MM.1S (cell line): ENCODE results near the gene ERC2.

Source experiments
- DNase-seq: peaks from one replicate; pipeline ENCODE4 v3.0.0-alpha.2; 2015
- H2AFZ ChIP-seq: fragments of 300-600 bp; sonication (generic); 2 replicates; pipeline ENCODE4 v1.6.0; 2016; ENCODE audit warnings: antibody characterized with exemption, low read length
- H3F3A ChIP-seq: fragments of 300-600 bp; sonication (generic); 2 replicates; pipeline ENCODE4 v1.6.1; 2016; ENCODE audit warnings: mild to moderate bottlenecking, antibody characterized with exemption, low read length, moderate library complexity, mixed read lengths; ENCODE audit not compliant: insufficient read depth
- H3K27ac ChIP-seq: fragments of 300-600 bp; sonication (generic); 2 replicates; pipeline ENCODE4 v1.5.1; 2016; ENCODE audit warnings: mild to moderate bottlenecking, low read length
- H3K27me3 ChIP-seq: fragments of 300-600 bp; sonication (generic); replicated peaks from 2 replicates; pipeline ENCODE4 v1.6.0; 2016; ENCODE audit warnings: low read length; ENCODE audit not compliant: insufficient read depth
- H3K36me3 ChIP-seq: fragments of 300-600 bp; sonication (generic); replicated peaks from 2 replicates; pipeline ENCODE4 v1.6.1; 2016; ENCODE audit warnings: mild to moderate bottlenecking, low read length, mixed read lengths; ENCODE audit not compliant: insufficient read depth
- H3K4me1 ChIP-seq: fragments of 300-600 bp; sonication (generic); 2 replicates; pipeline ENCODE4 v1.6.1; 2016; ENCODE audit warnings: low read length, mixed read lengths
- H3K4me2 ChIP-seq: fragments of 300-600 bp; sonication (generic); 2 replicates; pipeline ENCODE4 v1.6.0; 2016; ENCODE audit warnings: low read depth, low read length
- H3K4me3 ChIP-seq: fragments of 300-600 bp; sonication (generic); 2 replicates; pipeline ENCODE4 v1.5.1; 2016; ENCODE audit warnings: low read length, mixed read lengths
- H3K79me2 ChIP-seq: fragments of 300-600 bp; sonication (generic); 2 replicates; pipeline ENCODE4 v1.6.1; 2016; ENCODE audit warnings: mixed run types, low read length, mixed read lengths
- H3K9ac ChIP-seq: fragments of 300-600 bp; sonication (generic); 2 replicates; pipeline ENCODE4 v1.6.1; 2016; ENCODE audit warnings: low read length, mixed read lengths
- H3K9me2 ChIP-seq: fragments of 300-600 bp; sonication (generic); replicated peaks from 2 replicates; pipeline ENCODE4 v1.6.1; 2016; ENCODE audit warnings: mild to moderate bottlenecking, low read length, mixed read lengths; ENCODE audit not compliant: insufficient read depth
- H3K9me3 ChIP-seq: fragments of 300-600 bp; sonication (generic); replicated peaks from 2 replicates; pipeline ENCODE4 v1.6.1; 2016; ENCODE audit warnings: mild to moderate bottlenecking, low read length, mixed read lengths; ENCODE audit not compliant: insufficient read depth
- H4K20me1 ChIP-seq: fragments of 300-600 bp; sonication (generic); 2 replicates; pipeline ENCODE4 v1.6.1; 2016; ENCODE audit warnings: mild to moderate bottlenecking, low read length, moderate library complexity, mixed read lengths; ENCODE audit not compliant: insufficient read depth
- CTCF ChIP-seq: fragments of 300-600 bp; sonication (generic); IDR thresholded peaks from 2 replicates; pipeline ENCODE4 v1.5.1; 2016; ENCODE audit warnings: antibody characterized with exemption, low read length, mixed read lengths
- EZH2 ChIP-seq: fragments of 300-600 bp; sonication (generic); optimal IDR thresholded peaks from 2 replicates; pipeline ENCODE3; 2017; ENCODE audit warnings: low read depth, mild to moderate bottlenecking, antibody characterized with exemption, low read length, mixed read lengths
- EZH2phosphoT487 ChIP-seq: fragments of 300-600 bp; sonication (generic); IDR thresholded peaks from 2 replicates; pipeline ENCODE4 v1.6.1; 2018; ENCODE audit warnings: antibody characterized with exemption, low read length

ERC2 gene

GRCh38 chr3:56196700-56197099 lies 271.6 kb downstream of the ERC2 start:
- Histone ChIP-seq H3K9ac (no peak overlapping the region), H3K9me3 (no peaks in the 10 kb centered on the region), H3K27ac (no peak overlapping the region), H3K36me3 (no peaks in the 10 kb centered on the region), H3K79me2 (no peaks in the 10 kb centered on the region), H3K4me1 (no peaks in the 10 kb centered on the region), H2AFZ (no peak overlapping the region), H3F3A (no peaks in the 10 kb centered on the region), H3K9me2 (no peaks in the 10 kb centered on the region), H3K4me3 (no peak overlapping the region), H3K27me3 (no peaks in the 10 kb centered on the region), H4K20me1 (no peaks in the 10 kb centered on the region), H3K4me2 (no peak overlapping the region)
- TF ChIP-seq EZH2phosphoT487 = no peak
- TF ChIP-seq EZH2 = no peak
- TF ChIP-seq CTCF = no peak
- DNase-seq = no peak

- Histone ChIP-seq H3K79me2 (no peaks in the 10 kb centered on the region), H3K4me3 (no peak overlapping the region), H3K4me1 (no peaks in the 10 kb centered on the region), H2AFZ (no peak overlapping the region), H3K9me3 (no peaks in the 10 kb centered on the region), H3K9me2 (no peaks in the 10 kb centered on the region), H3K27ac (no peak overlapping the region), H3K36me3 (no peaks in the 10 kb centered on the region), H3K4me2 (no peak overlapping the region), H3K9ac (no peak overlapping the region), H4K20me1 (no peaks in the 10 kb centered on the region), H3K27me3 (no peaks in the 10 kb centered on the region), H3F3A (no peaks in the 10 kb centered on the region)
- no peak for DNase-seq
- TF ChIP-seq EZH2 = no peak
- TF ChIP-seq EZH2phosphoT487 = no peak
- no peak for TF ChIP-seq CTCF
These were observed 274.7 kb downstream of the ERC2 start for GRCh38 chr3:56193519-56193918.

GRCh38 chr3:56192001-56192400 lies 276.3 kb downstream of the ERC2 start:
- Histone ChIP-seq H3K36me3 (no peaks in the 10 kb centered on the region), H3K4me1 (no peaks in the 10 kb centered on the region), H3K9ac (no peak overlapping the region), H3K4me2 (no peak overlapping the region), H3F3A (no peaks in the 10 kb centered on the region), H4K20me1 (no peaks in the 10 kb centered on the region), H2AFZ (no peak overlapping the region), H3K27me3 (no peaks in the 10 kb centered on the region), H3K9me2 (no peaks in the 10 kb centered on the region), H3K9me3 (no peaks in the 10 kb centered on the region), H3K79me2 (no peaks in the 10 kb centered on the region), H3K4me3 (no peak overlapping the region), H3K27ac (no peak overlapping the region)
- TF ChIP-seq CTCF (no peak), EZH2 (no peak), EZH2phosphoT487 (no peak)
- no peak for DNase-seq
